SU-DHL-6 (cell line): ENCODE results near the gene AJAP1.

ENCODE experiments used
- CTCF ChIP-seq: fragments of 200-600 bp; sonication (generic); IDR thresholded peaks from one replicate; pipeline ENCODE4 v1.5.1; 2017; ENCODE audit warnings: antibody characterized with exemption, mild to moderate bottlenecking, low read length, moderate library complexity; ENCODE audit not compliant: insufficient read depth, poor library complexity, severe bottlenecking
- EZH2phosphoT487 ChIP-seq: fragments of 200-600 bp; sonication (generic), shearing (Covaris generic); conservative IDR thresholded peaks from 2 replicates; pipeline ENCODE4 v1.6.1; 2018; ENCODE audit warnings: mild to moderate bottlenecking, antibody characterized with exemption, low read length, moderate library complexity, mixed read lengths

GRCh38 chr1:4830707-4831106 lies 176.3 kb downstream of the AJAP1 start:
- TF ChIP-seq CTCF (no peak), EZH2phosphoT487 (no peak)
